ENCODE measurements around the gene SPOCK3. TPM values are rescaled to one million over a fixed set of nuclear protein-coding genes. Genes with fewer than 3 reads are reported as not detected.

SPOCK3 gene
- total and polyA plus RNA-seq, 4 donors, result 0.08 to 0.42 (median 0.24) TPM

GRCh38 chr4:167185465-167185864, 48.8 kb downstream of the SPOCK3 start:
- Histone ChIP-seq H3K4me3 (ENCODE audit: low read depth in 1 of 3, low read length in 3 of 3) (no peak overlapping the region), H3K27me3 (ENCODE audit: control insufficient read depth in 4 of 4, insufficient read depth in 4 of 4, low read length in 3 of 4) (no peaks in the 10 kb centered on the region), H3K4me1 (ENCODE audit: control insufficient read depth in 4 of 4, insufficient read depth in 4 of 4, low read length in 3 of 4) (no peaks in the 10 kb centered on the region), H3K27ac (ENCODE audit: low read depth in 1 of 2, low read length in 2 of 2) (no peak overlapping the region), H3K9ac (ENCODE audit: low read depth in 1 of 2, low read length in 2 of 2) (no peak overlapping the region), H3K36me3 (ENCODE audit: control insufficient read depth in 4 of 4, insufficient read depth in 3 of 4, low read depth in 1 of 4, low read length in 3 of 4) (no peaks in the 10 kb centered on the region), H3K9me3 (ENCODE audit: control insufficient read depth in 4 of 4, low read length in 3 of 4) (no peaks in the 10 kb centered on the region)
- TF ChIP-seq FOXA1 (IDR thresholded peaks at IDR 0.05), result no peak
- no peak for TF ChIP-seq NR2F2 (IDR thresholded peaks at IDR 0.05)
- TF ChIP-seq, protein P1, sequence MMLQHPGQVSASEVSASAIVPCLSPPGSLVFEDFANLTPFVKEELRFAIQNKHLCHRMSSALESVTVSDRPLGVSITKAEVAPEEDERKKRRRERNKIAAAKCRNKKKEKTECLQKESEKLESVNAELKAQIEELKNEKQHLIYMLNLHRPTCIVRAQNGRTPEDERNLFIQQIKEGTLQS (IDR thresholded peaks at IDR 0.05), result no peak
- no peak for TF ChIP-seq HNF4A (conservative IDR thresholded peaks at IDR 0.05)
- TF ChIP-seq YY1 (IDR thresholded peaks at IDR 0.05), result no peak
- TF ChIP-seq, protein P2, sequence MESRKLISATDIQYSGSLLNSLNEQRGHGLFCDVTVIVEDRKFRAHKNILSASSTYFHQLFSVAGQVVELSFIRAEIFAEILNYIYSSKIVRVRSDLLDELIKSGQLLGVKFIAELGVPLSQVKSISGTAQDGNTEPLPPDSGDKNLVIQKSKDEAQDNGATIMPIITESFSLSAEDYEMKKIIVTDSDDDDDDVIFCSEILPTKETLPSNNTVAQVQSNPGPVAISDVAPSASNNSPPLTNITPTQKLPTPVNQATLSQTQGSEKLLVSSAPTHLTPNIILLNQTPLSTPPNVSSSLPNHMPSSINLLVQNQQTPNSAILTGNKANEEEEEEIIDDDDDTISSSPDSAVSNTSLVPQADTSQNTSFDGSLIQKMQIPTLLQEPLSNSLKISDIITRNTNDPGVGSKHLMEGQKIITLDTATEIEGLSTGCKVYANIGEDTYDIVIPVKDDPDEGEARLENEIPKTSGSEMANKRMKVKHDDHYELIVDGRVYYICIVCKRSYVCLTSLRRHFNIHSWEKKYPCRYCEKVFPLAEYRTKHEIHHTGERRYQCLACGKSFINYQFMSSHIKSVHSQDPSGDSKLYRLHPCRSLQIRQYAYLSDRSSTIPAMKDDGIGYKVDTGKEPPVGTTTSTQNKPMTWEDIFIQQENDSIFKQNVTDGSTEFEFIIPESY (IDR thresholded peaks at IDR 0.05), result no peak
- WGBS, result 71% methylated on average over 3 of the region's 3 CpGs
- no peak for DNase-seq (ENCODE audit: low spot score)

GRCh38 chr4:167183036-167183435, 51.3 kb downstream of the SPOCK3 start:
- Histone ChIP-seq H3K27me3 (ENCODE audit: control insufficient read depth in 4 of 4, insufficient read depth in 4 of 4, low read length in 3 of 4) (no peaks in the 10 kb centered on the region), H3K4me3 (ENCODE audit: low read depth in 1 of 3, low read length in 3 of 3) (no peak overlapping the region), H3K4me1 (ENCODE audit: control insufficient read depth in 4 of 4, insufficient read depth in 4 of 4, low read length in 3 of 4) (no peaks in the 10 kb centered on the region), H3K27ac (ENCODE audit: low read depth in 1 of 2, low read length in 2 of 2) (no peak overlapping the region), H3K9me3 (ENCODE audit: control insufficient read depth in 4 of 4, low read length in 3 of 4) (no peaks in the 10 kb centered on the region), H3K9ac (ENCODE audit: low read depth in 1 of 2, low read length in 2 of 2) (no peak overlapping the region), H3K36me3 (ENCODE audit: control insufficient read depth in 4 of 4, insufficient read depth in 3 of 4, low read depth in 1 of 4, low read length in 3 of 4) (no peaks in the 10 kb centered on the region)
- TF ChIP-seq RXRA (IDR thresholded peaks at IDR 0.05) (no peak), HNF4G (IDR thresholded peaks at IDR 0.05) (no peak), NR2F2 (IDR thresholded peaks at IDR 0.05) (no peak), FOXA1 (IDR thresholded peaks at IDR 0.05) (no peak), TAF1 (conservative IDR thresholded peaks at IDR 0.05) (no peak), REST (IDR thresholded peaks at IDR 0.05) (no peak), RAD21 (IDR thresholded peaks at IDR 0.05) (no peak), HNF4A (conservative IDR thresholded peaks at IDR 0.05) (no peak), EGR1 (IDR thresholded peaks at IDR 0.05; ENCODE audit: low read depth in 2 of 2) (no peak), YY1 (IDR thresholded peaks at IDR 0.05) (no peak), GABPA (IDR thresholded peaks at IDR 0.05 in 1 of 2, conservative IDR thresholded peaks at IDR 0.05 in 1 of 2) (no peak), SP1 (IDR thresholded peaks at IDR 0.05) (no peak), JUND (IDR thresholded peaks at IDR 0.05) (no peak), FOXA2 (IDR thresholded peaks at IDR 0.05) (no peak), MAX (IDR thresholded peaks at IDR 0.05) (no peak)
- TF ChIP-seq, protein P2 (IDR thresholded peaks at IDR 0.05), result no peak
- TF ChIP-seq, protein P1 (IDR thresholded peaks at IDR 0.05), result no peak
- TF ChIP-seq, protein P3, sequence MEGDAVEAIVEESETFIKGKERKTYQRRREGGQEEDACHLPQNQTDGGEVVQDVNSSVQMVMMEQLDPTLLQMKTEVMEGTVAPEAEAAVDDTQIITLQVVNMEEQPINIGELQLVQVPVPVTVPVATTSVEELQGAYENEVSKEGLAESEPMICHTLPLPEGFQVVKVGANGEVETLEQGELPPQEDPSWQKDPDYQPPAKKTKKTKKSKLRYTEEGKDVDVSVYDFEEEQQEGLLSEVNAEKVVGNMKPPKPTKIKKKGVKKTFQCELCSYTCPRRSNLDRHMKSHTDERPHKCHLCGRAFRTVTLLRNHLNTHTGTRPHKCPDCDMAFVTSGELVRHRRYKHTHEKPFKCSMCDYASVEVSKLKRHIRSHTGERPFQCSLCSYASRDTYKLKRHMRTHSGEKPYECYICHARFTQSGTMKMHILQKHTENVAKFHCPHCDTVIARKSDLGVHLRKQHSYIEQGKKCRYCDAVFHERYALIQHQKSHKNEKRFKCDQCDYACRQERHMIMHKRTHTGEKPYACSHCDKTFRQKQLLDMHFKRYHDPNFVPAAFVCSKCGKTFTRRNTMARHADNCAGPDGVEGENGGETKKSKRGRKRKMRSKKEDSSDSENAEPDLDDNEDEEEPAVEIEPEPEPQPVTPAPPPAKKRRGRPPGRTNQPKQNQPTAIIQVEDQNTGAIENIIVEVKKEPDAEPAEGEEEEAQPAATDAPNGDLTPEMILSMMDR (IDR thresholded peaks at IDR 0.05; ENCODE audit: low read depth, low read length, missing input control), result no peak
- no peak for DNase-seq (ENCODE audit: low spot score)

All from liver (tissue), 9 donors.